ENCODE data around the gene TPMT. TPM values are rescaled to one million over a fixed set of nuclear protein-coding genes. Genes with fewer than 3 reads are reported as not detected.

TPMT gene
- total and polyA plus RNA-seq, 4 donors = 10.3 to 28.6 (median 25.7) TPM

GRCh38 chr6:18088419-18089296 lies 66.2 kb downstream of the TPMT start:
- H3K36me3 ChIP-seq (ENCODE audit: control insufficient read depth in 4 of 4, insufficient read depth in 3 of 4, low read depth in 1 of 4, low read length in 3 of 4) = no peaks in the 10 kb centered on the region
- DNase-seq (ENCODE audit: low spot score) = no peak
- no peak overlapping the region for H3K27ac ChIP-seq (ENCODE audit: low read depth in 1 of 2, low read length in 2 of 2)

More at GRCh38 chr6:18088419-18089296, 66.2 kb downstream of the TPMT start:
- Histone ChIP-seq H3K4me3 (ENCODE audit: low read depth in 1 of 3, low read length in 3 of 3) (no peak overlapping the region), H3K9me3 (ENCODE audit: control insufficient read depth in 4 of 4, low read length in 3 of 4) (peaks cover 0 to 2% (median 0%) of the 10 kb centered on the region in 4 donors), H3K4me1 (ENCODE audit: control insufficient read depth in 4 of 4, insufficient read depth in 4 of 4, low read length in 3 of 4) (no peaks in the 10 kb centered on the region), H3K9ac (ENCODE audit: low read depth in 1 of 2, low read length in 2 of 2) (no peak overlapping the region), H3K27me3 (ENCODE audit: control insufficient read depth in 4 of 4, insufficient read depth in 4 of 4, low read length in 3 of 4) (no peaks in the 10 kb centered on the region)
- 80% methylated on average over 5 of the region's 5 CpGs for WGBS
- TF ChIP-seq SP1 (IDR thresholded peaks at IDR 0.05) = no peak
- no peak for TF ChIP-seq HNF4G (IDR thresholded peaks at IDR 0.05)
- TF ChIP-seq YY1 (IDR thresholded peaks at IDR 0.05) = no peak
- TF ChIP-seq NR2F2 (IDR thresholded peaks at IDR 0.05) = no peak
- TF ChIP-seq ZBTB33 (IDR thresholded peaks at IDR 0.05) = no peak
- no peak for TF ChIP-seq TAF1 (conservative IDR thresholded peaks at IDR 0.05)
- TF ChIP-seq ATF3 (IDR thresholded peaks at IDR 0.05) = no peak
- no peak for TF ChIP-seq RXRA (IDR thresholded peaks at IDR 0.05)
- TF ChIP-seq RAD21 (IDR thresholded peaks at IDR 0.05) = no peak
- no peak for TF ChIP-seq MAX (IDR thresholded peaks at IDR 0.05)
- TF ChIP-seq, protein P1, sequence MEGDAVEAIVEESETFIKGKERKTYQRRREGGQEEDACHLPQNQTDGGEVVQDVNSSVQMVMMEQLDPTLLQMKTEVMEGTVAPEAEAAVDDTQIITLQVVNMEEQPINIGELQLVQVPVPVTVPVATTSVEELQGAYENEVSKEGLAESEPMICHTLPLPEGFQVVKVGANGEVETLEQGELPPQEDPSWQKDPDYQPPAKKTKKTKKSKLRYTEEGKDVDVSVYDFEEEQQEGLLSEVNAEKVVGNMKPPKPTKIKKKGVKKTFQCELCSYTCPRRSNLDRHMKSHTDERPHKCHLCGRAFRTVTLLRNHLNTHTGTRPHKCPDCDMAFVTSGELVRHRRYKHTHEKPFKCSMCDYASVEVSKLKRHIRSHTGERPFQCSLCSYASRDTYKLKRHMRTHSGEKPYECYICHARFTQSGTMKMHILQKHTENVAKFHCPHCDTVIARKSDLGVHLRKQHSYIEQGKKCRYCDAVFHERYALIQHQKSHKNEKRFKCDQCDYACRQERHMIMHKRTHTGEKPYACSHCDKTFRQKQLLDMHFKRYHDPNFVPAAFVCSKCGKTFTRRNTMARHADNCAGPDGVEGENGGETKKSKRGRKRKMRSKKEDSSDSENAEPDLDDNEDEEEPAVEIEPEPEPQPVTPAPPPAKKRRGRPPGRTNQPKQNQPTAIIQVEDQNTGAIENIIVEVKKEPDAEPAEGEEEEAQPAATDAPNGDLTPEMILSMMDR (IDR thresholded peaks at IDR 0.05; ENCODE audit: low read depth, low read length, missing input control) = no peak
- no peak for TF ChIP-seq HNF4A (conservative IDR thresholded peaks at IDR 0.05)
- TF ChIP-seq, protein P2, sequence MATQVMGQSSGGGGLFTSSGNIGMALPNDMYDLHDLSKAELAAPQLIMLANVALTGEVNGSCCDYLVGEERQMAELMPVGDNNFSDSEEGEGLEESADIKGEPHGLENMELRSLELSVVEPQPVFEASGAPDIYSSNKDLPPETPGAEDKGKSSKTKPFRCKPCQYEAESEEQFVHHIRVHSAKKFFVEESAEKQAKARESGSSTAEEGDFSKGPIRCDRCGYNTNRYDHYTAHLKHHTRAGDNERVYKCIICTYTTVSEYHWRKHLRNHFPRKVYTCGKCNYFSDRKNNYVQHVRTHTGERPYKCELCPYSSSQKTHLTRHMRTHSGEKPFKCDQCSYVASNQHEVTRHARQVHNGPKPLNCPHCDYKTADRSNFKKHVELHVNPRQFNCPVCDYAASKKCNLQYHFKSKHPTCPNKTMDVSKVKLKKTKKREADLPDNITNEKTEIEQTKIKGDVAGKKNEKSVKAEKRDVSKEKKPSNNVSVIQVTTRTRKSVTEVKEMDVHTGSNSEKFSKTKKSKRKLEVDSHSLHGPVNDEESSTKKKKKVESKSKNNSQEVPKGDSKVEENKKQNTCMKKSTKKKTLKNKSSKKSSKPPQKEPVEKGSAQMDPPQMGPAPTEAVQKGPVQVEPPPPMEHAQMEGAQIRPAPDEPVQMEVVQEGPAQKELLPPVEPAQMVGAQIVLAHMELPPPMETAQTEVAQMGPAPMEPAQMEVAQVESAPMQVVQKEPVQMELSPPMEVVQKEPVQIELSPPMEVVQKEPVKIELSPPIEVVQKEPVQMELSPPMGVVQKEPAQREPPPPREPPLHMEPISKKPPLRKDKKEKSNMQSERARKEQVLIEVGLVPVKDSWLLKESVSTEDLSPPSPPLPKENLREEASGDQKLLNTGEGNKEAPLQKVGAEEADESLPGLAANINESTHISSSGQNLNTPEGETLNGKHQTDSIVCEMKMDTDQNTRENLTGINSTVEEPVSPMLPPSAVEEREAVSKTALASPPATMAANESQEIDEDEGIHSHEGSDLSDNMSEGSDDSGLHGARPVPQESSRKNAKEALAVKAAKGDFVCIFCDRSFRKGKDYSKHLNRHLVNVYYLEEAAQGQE (IDR thresholded peaks at IDR 0.05) = no peak

Measured in liver (tissue), 9 donors.